SJSA1 (cell line): ENCODE measurements around the gene FILIP1L. TPM values are rescaled to one million over a fixed set of nuclear protein-coding genes. Genes with fewer than 3 reads are reported as not detected.
"Not testable (repeated sequence)": the region's sequence is repeated elsewhere in the genome, so short reads cannot be mapped to it uniquely, and the experiment has no call there.

Experiments used
- DNase-seq, 2 experiments: peaks; one replicate each; pipeline ENCODE4 v3.0.0-alpha.2; 2015 to 2020; ENCODE audit warnings: low spot score in 2 of 2, low read depth in 1 of 2
- H3K27ac ChIP-seq: fragments of 250-450 bp; sonication (Bioruptor Pico); 2 replicates; pipeline ENCODE4 v1.5.1; 2020; ENCODE audit warnings: mild to moderate bottlenecking, moderate library complexity
- H3K27me3 ChIP-seq: fragments of 250-450 bp; sonication (Bioruptor Pico); replicated peaks from 2 replicates; pipeline ENCODE4 v1.5.1; 2020; ENCODE audit warnings: mild to moderate bottlenecking, moderate library complexity
- H3K36me3 ChIP-seq: fragments of 250-450 bp; sonication (Bioruptor Pico); 2 replicates; pipeline ENCODE4 v1.5.1; 2020; ENCODE audit warnings: mild to moderate bottlenecking
- H3K4me1 ChIP-seq: fragments of 250-450 bp; sonication (Bioruptor Pico); replicated peaks from 2 replicates; pipeline ENCODE4 v1.6.1; 2021; ENCODE audit warnings: mild to moderate bottlenecking
- H3K4me3 ChIP-seq: fragments of 250-450 bp; sonication (Bioruptor Pico); 2 replicates; pipeline ENCODE4 v1.5.1; 2020; ENCODE audit warnings: mild to moderate bottlenecking
- H3K9me3 ChIP-seq: fragments of 250-450 bp; sonication (Bioruptor Pico); replicated peaks from 2 replicates; pipeline ENCODE4 v1.5.1; 2020; ENCODE audit warnings: mild to moderate bottlenecking
- total RNA-seq: library from RNA; depleted of rRNA; stranded (reverse); fragments of >200 nt; shearing (Covaris generic); gene quantifications from 2 replicates; pipeline ENCODE4 v1.2.3, GENCODE V29; 2014

Gene FILIP1L
- total RNA-seq, 1 experiment from 2014 or later, result 27.0 TPM

DNA sequence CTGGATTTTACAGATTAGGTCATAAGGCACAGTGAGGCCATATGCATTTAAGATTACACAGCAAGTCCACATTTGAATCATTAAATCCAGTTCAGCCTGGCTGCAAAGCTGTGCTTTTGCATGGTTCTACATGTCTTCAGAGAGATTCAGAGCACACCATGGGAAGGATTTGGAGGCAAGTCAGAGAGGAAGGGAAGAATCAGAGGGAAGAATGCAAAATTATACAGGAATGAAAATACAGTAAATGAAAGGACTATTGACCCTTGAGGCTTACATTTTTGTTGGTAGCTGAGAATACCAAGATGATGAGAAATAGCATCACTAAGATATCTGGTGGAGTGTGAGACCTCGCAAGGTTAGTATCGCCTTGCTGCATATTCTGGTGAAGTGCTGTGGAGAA lies 13.9 kb downstream of the FILIP1L start:
- DNase-seq, result peak in 1 of 2 experiments; percentile 21
- Histone ChIP-seq H3K4me1 (peaks cover 43% of the 10 kb centered on the region), H3K36me3 (no peaks in the 10 kb centered on the region), H3K27ac (no peak overlapping the region), H3K4me3 (no peak overlapping the region), H3K27me3 (no peaks in the 10 kb centered on the region), H3K9me3 (no peaks in the 10 kb centered on the region)

GRCh38 chr3:100099621-100100020 lies 14.7 kb downstream of the FILIP1L start:
- DNase-seq, result no peak
- Histone ChIP-seq H3K27me3 (no peaks in the 10 kb centered on the region), H3K4me3 (no peak overlapping the region), H3K9me3 (no peaks in the 10 kb centered on the region), H3K27ac (no peak overlapping the region), H3K36me3 (no peaks in the 10 kb centered on the region), H3K4me1 (peaks cover 35% of the 10 kb centered on the region)

GRCh38 chr3:100098784-100099070 lies 15.6 kb downstream of the FILIP1L start:
- no peak for DNase-seq
- peaks cover 26% of the 10 kb centered on the region for H3K4me1 ChIP-seq
- no peak overlapping the region for H3K4me3 ChIP-seq
- no peaks in the 10 kb centered on the region for H3K9me3 ChIP-seq
- no peaks in the 10 kb centered on the region for H3K27me3 ChIP-seq
- no peak overlapping the region for H3K27ac ChIP-seq
- H3K36me3 ChIP-seq, result no peaks in the 10 kb centered on the region

- peaks cover 20% of the 10 kb centered on the region for H3K4me1 ChIP-seq
- no peak overlapping the region for H3K27ac ChIP-seq
- no peaks in the 10 kb centered on the region for H3K27me3 ChIP-seq
- no peak overlapping the region for H3K4me3 ChIP-seq
- H3K9me3 ChIP-seq, result no peaks in the 10 kb centered on the region
- no peak for DNase-seq
- H3K36me3 ChIP-seq, result no peaks in the 10 kb centered on the region
These were observed 16.1 kb downstream of the FILIP1L start for GRCh38 chr3:100097919-100098783.

DNA sequence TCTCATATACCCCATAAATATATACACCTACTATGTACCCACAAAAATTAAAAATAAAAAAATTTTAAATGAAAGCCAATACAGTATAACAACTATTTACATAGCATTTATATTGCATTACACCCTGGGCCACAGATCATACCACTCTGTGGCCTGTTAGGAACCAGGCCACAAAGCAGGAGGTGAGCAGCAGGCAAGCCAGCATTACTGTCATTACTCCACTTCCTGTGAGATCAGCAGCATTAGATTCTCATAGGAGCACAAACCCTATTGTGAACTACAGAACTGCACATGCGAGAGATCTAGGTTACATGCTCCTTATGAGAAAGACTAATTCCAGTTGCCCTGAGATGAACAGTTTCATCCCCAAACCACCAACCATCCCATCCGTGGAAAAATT lies 17.4 kb downstream of the FILIP1L start:
- no peaks in the 10 kb centered on the region for H3K36me3 ChIP-seq
- DNase-seq, result no peak
- H3K27ac ChIP-seq, result no peak overlapping the region
- H3K9me3 ChIP-seq, result no peaks in the 10 kb centered on the region
- H3K4me1 ChIP-seq, result peaks cover 29% of the 10 kb centered on the region
- no peaks in the 10 kb centered on the region for H3K27me3 ChIP-seq
- H3K4me3 ChIP-seq, result no peak overlapping the region

GRCh38 chr3:100096286-100096685 lies 18.0 kb downstream of the FILIP1L start:
- H3K36me3 ChIP-seq, H3K27me3 ChIP-seq, H3K27ac ChIP-seq, DNase-seq, H3K9me3 ChIP-seq, H3K4me3 ChIP-seq: not testable (repeated sequence)
- H3K4me1 ChIP-seq, result peaks cover 33% of the 10 kb centered on the region

- DNase-seq, result no peak
- peaks cover 31% of the 10 kb centered on the region for H3K4me1 ChIP-seq
- H3K36me3 ChIP-seq, result no peaks in the 10 kb centered on the region
- no peaks in the 10 kb centered on the region for H3K9me3 ChIP-seq
- H3K4me3 ChIP-seq, result no peak overlapping the region
- H3K27ac ChIP-seq, result no peak overlapping the region
- H3K27me3 ChIP-seq, result no peaks in the 10 kb centered on the region
These were observed 20.5 kb downstream of the FILIP1L start for GRCh38 chr3:100093831-100094230.

DNA sequence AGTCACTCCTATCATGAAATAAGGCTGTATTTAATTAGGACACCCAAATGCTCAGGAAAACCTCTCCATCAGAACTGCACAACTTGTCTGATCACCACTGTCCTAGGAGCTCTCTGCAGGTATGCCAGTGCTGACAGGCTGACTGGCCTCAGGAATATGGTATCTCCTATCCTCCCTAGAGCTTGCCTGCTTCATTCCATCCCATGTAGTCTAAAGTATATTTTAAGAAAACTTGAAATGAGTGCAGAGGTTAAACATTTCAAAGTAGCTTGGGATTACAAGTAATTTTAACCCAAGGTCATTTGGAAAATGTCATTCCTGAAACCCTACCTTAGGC lies 23.7 kb downstream of the FILIP1L start:
- Histone ChIP-seq H3K27me3 (no peaks in the 10 kb centered on the region), H3K36me3 (no peaks in the 10 kb centered on the region), H3K4me1 (peaks cover 56% of the 10 kb centered on the region), H3K27ac (no peak overlapping the region), H3K4me3 (no peak overlapping the region), H3K9me3 (no peaks in the 10 kb centered on the region)
- DNase-seq, result no peak

- Histone ChIP-seq H3K4me3 (no peak overlapping the region), H3K27ac (no peak overlapping the region), H3K9me3 (no peaks in the 10 kb centered on the region), H3K4me1 (peaks cover 56% of the 10 kb centered on the region), H3K36me3 (no peaks in the 10 kb centered on the region), H3K27me3 (no peaks in the 10 kb centered on the region)
- DNase-seq, result peak; percentile 47 to 48
These were observed 24.3 kb downstream of the FILIP1L start for GRCh38 chr3:100089812-100090668.

GRCh38 chr3:100088735-100089368 lies 25.4 kb downstream of the FILIP1L start:
- no peak overlapping the region for H3K27ac ChIP-seq

GRCh38 chr3:100087198-100087597 lies 27.1 kb downstream of the FILIP1L start:
- DNase-seq, result peak in 1 of 2 experiments; percentile 88
- Histone ChIP-seq H3K4me1 (peaks cover 61% of the 10 kb centered on the region), H3K4me3 (no peak overlapping the region), H3K27ac (peak overlapping the region; percentile 76), H3K27me3 (no peaks in the 10 kb centered on the region), H3K36me3 (no peaks in the 10 kb centered on the region), H3K9me3 (no peaks in the 10 kb centered on the region)

More at GRCh38 chr3:100088735-100089368, 25.4 kb downstream of the FILIP1L start:
- H3K36me3 ChIP-seq, result no peaks in the 10 kb centered on the region
- H3K4me1 ChIP-seq, result peaks cover 56% of the 10 kb centered on the region
- no peaks in the 10 kb centered on the region for H3K27me3 ChIP-seq
- no peaks in the 10 kb centered on the region for H3K9me3 ChIP-seq
- DNase-seq, result peak in 1 of 2 experiments; percentile 52
- no peak overlapping the region for H3K4me3 ChIP-seq

GRCh38 chr3:100086401-100086800 lies 27.9 kb downstream of the FILIP1L start:
- Histone ChIP-seq H3K4me1 (peaks cover 54% of the 10 kb centered on the region), H3K27me3 (no peaks in the 10 kb centered on the region), H3K9me3 (no peaks in the 10 kb centered on the region), H3K36me3 (no peaks in the 10 kb centered on the region), H3K4me3 (no peak overlapping the region), H3K27ac (peak overlapping the region; percentile 76)
- no peak for DNase-seq

DNA sequence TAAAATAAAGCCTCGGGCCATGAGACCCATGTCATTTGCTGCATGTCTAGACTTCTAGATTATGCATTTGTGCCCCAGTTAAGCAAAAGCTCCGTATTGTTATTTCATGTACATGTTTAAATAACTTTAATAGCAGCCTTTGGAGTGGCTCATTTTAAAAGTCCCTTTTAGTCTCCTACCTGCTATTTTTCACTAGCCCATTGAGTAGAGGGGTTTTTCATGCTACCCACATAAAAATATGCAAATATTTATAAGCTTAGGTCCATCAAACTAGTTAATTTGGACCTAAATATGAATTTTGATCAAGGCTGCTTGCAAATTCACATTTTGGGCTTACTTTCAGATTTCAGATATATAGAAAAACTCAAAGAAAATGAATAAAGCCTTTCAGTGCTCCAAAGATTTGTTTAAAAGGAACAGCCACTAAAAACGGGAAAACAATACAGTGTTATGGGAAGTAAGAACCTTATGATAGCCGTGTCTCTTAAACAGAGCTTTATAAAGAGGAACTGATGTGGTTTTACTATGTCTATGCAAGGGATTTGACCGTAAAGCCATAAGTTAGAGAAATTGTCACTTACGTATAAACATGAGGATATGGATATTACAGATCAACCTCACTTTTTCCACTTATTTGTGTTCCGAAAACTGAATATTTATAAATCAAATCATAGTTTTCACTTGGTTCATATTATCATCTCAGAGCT lies 30.0 kb downstream of the FILIP1L start:
- DNase-seq, result no peak
- no peaks in the 10 kb centered on the region for H3K9me3 ChIP-seq
- no peaks in the 10 kb centered on the region for H3K27me3 ChIP-seq
- no peak overlapping the region for H3K4me3 ChIP-seq
- H3K27ac ChIP-seq, result no peak overlapping the region
- no peaks in the 10 kb centered on the region for H3K36me3 ChIP-seq
- peaks cover 40% of the 10 kb centered on the region for H3K4me1 ChIP-seq
